A549 (cell line): ENCODE data around the gene KLK10.

ENCODE experiments used
- BHLHE40 ChIP-seq: IDR thresholded peaks from 2 replicates; pipeline ENCODE4 v1.6.1; 2012; ENCODE audit warnings: low read depth, low read length, inconsistent platforms
- CTCF ChIP-seq: fragments of >200 bp; sonication (Bioruptor Twin); formaldehyde crosslinking; IDR thresholded peaks from 3 replicates; pipeline ENCODE4 v1.5.1; 2016
- PBX3 ChIP-seq: IDR thresholded peaks from 2 replicates; pipeline ENCODE4 v1.6.1; 2012
- PHF8 ChIP-seq: fragments of 200-600 bp; sonication (generic); IDR thresholded peaks from 2 replicates; pipeline ENCODE4 v1.6.1; 2016; ENCODE audit warnings: low read depth, mild to moderate bottlenecking, antibody characterized with exemption, moderate library complexity, borderline replicate concordance
- ZC3H11A ChIP-seq: fragments of 450-650 bp; IDR thresholded peaks from 2 replicates; pipeline ENCODE4 v1.6.1; 2014; ENCODE audit warnings: antibody characterized with exemption, mild to moderate bottlenecking

DNA sequence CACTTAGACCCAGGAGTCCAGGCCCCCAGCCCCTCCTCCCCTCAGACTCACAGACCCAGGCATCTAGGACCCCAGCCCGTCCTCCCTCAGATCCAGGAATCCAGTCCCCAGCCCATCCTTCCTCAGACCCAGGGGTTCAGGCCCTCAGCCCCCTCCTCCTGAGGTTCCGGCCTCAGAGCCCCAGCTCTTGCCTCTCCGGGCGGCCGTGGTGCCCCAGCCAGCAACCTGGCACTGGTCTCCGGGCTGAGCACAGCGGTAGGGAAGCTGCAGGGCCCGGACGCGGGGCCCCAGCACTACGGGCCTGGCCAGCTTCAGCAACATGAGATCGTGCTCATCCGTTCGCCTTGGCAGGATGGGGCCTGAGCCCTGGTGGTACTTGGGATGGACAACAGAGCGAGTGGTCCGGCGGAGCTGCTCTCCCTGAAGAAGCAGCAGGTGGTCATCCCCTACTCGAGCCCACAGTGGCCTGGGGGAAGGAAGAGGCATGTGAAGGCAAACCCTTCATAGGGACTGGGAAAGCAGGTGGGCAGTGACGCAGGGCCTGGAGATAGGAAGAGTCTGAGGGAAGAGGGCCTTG lies 3.7 kb downstream of the KLK10 start:
- TF ChIP-seq BHLHE40 (no peak), ZC3H11A (no peak), CTCF (no peak), PBX3 (no peak), PHF8 (no peak)
